Breast epithelium (tissue), 3 donors: Measurements from ENCODE around the gene SVEP1.

Source experiments
- POLR2AphosphoS5 ChIP-seq, 3 donors: sonication (generic); formaldehyde crosslinking; IDR thresholded peaks; one replicate each; pipeline ENCODE4 v1.6.1; 2017; ENCODE audit warnings: antibody characterized with exemption in 3 of 3
- TF ChIP-seq, protein P1 (sequence below), 3 donors: fragments of 450-650 bp; IDR thresholded peaks; one replicate each; pipeline ENCODE4 v1.5.1; 2016 to 2017; ENCODE audit warnings: antibody characterized with exemption in 3 of 3, mild to moderate bottlenecking in 3 of 3, moderate library complexity in 3 of 3

GRCh38 chr9:110472111-110472510, 107.4 kb downstream of the SVEP1 start:
- TF ChIP-seq, protein P1, sequence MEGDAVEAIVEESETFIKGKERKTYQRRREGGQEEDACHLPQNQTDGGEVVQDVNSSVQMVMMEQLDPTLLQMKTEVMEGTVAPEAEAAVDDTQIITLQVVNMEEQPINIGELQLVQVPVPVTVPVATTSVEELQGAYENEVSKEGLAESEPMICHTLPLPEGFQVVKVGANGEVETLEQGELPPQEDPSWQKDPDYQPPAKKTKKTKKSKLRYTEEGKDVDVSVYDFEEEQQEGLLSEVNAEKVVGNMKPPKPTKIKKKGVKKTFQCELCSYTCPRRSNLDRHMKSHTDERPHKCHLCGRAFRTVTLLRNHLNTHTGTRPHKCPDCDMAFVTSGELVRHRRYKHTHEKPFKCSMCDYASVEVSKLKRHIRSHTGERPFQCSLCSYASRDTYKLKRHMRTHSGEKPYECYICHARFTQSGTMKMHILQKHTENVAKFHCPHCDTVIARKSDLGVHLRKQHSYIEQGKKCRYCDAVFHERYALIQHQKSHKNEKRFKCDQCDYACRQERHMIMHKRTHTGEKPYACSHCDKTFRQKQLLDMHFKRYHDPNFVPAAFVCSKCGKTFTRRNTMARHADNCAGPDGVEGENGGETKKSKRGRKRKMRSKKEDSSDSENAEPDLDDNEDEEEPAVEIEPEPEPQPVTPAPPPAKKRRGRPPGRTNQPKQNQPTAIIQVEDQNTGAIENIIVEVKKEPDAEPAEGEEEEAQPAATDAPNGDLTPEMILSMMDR (IDR thresholded peaks at IDR 0.05) = no peak
- TF ChIP-seq POLR2AphosphoS5 (IDR thresholded peaks at IDR 0.05) = no peak
